ENCODE measurements around the gene CHMP4A. TPM values are rescaled to one million over a fixed set of nuclear protein-coding genes. Genes with fewer than 3 reads are reported as not detected.

CHMP4A gene
- total RNA-seq, 1 donor from 2014 or later = 27.0 TPM

DNA sequence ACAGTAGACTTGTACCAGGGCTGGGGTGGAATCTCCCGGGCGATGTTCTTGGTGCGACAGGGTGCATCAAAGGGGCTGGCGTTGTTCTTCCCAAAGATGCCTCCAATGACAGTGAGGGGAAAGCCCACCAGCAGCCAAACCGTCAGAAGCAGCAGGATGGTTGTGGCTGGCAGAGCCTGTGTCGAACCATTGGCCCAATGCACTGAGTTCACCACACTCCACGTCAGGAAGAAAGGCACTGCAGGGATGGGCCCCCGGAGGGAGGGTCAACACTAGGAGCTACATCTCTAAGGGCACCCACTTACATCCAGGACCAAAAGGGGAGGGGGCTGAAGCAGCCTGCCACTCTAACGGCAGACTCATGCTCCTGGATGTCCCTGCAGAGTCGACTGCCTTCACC lies 22.9 kb downstream of the CHMP4A start:
- no peaks in the 10 kb centered on the region for H3K9me3 ChIP-seq
- peaks cover 8 to 28% of the 10 kb centered on the region in 2 donors for H3K4me1 ChIP-seq
- H3K4me3 ChIP-seq = no peak overlapping the region
- TF ChIP-seq, protein P1, sequence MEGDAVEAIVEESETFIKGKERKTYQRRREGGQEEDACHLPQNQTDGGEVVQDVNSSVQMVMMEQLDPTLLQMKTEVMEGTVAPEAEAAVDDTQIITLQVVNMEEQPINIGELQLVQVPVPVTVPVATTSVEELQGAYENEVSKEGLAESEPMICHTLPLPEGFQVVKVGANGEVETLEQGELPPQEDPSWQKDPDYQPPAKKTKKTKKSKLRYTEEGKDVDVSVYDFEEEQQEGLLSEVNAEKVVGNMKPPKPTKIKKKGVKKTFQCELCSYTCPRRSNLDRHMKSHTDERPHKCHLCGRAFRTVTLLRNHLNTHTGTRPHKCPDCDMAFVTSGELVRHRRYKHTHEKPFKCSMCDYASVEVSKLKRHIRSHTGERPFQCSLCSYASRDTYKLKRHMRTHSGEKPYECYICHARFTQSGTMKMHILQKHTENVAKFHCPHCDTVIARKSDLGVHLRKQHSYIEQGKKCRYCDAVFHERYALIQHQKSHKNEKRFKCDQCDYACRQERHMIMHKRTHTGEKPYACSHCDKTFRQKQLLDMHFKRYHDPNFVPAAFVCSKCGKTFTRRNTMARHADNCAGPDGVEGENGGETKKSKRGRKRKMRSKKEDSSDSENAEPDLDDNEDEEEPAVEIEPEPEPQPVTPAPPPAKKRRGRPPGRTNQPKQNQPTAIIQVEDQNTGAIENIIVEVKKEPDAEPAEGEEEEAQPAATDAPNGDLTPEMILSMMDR (IDR thresholded peaks at IDR 0.05) = no peak
- no peaks in the 10 kb centered on the region for H3K27me3 ChIP-seq
- DNase-seq (ENCODE audit: low spot score in 2 of 2) = no peak
- no peak overlapping the region for H3K27ac ChIP-seq
- intact Hi-C loops (cut with DNase I) = no loop called here
- peaks cover 21 to 26% of the 10 kb centered on the region in 2 donors for H3K36me3 ChIP-seq

DNA sequence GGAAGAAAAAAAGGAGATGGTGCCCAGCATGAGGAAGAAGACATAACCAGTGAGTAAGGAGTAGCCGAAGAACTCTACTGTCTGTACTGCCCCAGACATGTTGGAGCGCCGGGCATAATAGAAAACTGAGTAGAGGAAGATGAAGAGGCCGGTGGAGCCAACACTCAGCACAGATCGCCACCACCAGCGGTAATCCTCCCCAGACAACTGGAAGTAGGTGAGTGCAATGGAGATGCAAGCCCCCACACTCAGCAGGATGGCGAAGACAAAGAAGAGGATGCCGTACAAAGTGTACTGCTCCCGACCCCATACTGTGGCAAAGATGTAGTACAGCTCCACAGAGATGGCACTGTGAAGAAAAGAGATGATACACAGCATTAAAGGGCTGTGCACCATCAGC lies 23.8 kb downstream of the CHMP4A start:
- no peaks in the 10 kb centered on the region for H3K27me3 ChIP-seq
- H3K9me3 ChIP-seq = no peaks in the 10 kb centered on the region
- DNase-seq (ENCODE audit: low spot score in 2 of 2) = no peak
- intact Hi-C loops (cut with DNase I) = loop anchor here (2.0 kb wide), 3 partner anchors 29 to 75 kb away; partner anchors contain the start of genes DCAF11, IRF9, NRL and PSME2
- TF ChIP-seq, protein P1 (IDR thresholded peaks at IDR 0.05) = no peak
- H3K4me1 ChIP-seq = peaks cover 5 to 25% of the 10 kb centered on the region in 2 donors
- peaks cover 23 to 36% of the 10 kb centered on the region in 2 donors for H3K36me3 ChIP-seq
- no peak overlapping the region for H3K4me3 ChIP-seq
- peak overlapping the region in 1 of 2 donors; percentile 17 for H3K27ac ChIP-seq

DNA sequence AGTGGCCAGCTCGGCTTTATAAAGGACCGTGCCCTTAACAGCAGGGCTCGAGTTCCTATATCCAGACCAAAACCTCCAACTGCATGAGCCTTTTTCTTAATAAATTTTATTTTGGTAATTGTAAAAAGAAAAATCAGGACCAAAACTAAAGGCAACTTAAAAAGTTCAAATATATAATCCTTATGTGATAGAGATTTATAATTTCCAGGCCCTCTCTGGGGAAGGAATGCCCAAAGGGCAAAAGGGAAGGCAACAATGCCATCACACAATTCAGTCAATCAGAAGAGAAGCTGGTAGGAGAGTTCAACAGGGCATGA lies 24.3 kb downstream of the CHMP4A start:
- H3K9me3 ChIP-seq = no peaks in the 10 kb centered on the region
- H3K27me3 ChIP-seq = no peaks in the 10 kb centered on the region
- peak overlapping the region in 1 of 2 donors; percentile 17 for H3K27ac ChIP-seq
- peaks cover 1 to 20% of the 10 kb centered on the region in 2 donors for H3K4me1 ChIP-seq
- peak overlapping the region in 1 of 2 donors; percentile 83 for H3K4me3 ChIP-seq
- H3K36me3 ChIP-seq = peaks cover 26 to 40% of the 10 kb centered on the region in 2 donors
- TF ChIP-seq, protein P1 (IDR thresholded peaks at IDR 0.05) = no peak
- no peak for DNase-seq (ENCODE audit: low spot score in 2 of 2)
- intact Hi-C loops (cut with DNase I) = loop anchor here (2.0 kb wide), 3 partner anchors 28 to 74 kb away; partner anchors contain the start of genes DCAF11, IRF9, NRL and PSME2

DNA sequence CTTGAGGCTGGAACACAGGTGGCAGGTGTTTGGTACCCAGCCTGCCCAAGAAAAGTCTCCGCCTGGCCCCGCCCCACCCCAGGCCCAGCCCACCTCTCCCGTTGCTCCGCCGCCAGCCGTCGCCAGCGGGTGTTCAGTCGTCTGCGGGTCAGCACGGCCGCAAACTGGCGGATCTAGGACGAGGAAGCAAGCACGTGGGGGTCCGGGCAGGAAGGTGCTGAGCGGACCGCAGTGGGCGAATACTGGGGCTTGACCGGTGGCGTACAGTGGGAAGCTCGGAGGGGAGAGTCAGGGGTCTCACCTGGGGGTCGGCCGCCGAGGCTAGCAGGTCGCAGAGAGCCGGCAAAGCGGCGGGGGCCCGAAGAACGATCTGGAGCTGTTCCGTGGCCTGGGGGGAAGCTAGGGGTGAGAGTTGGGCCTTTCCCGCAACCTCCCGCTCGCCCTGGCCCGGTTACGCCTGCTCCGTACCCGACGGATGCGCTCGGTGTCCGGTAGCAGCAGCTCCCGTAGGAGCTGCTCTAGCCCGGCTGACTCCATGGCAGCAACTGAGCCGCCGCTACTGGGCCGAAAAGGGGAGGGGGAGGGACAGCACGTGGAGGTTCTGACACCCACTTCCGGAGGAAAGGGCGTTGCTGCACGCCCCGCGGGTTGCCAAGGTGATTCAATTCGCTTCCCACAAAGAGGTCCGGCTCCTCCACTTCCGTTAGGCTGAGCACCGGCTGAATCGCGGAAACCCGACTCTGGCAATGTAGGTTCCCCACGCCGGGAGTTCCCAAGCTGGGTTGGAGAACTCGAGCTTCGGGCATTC lies 24.8 kb downstream of the CHMP4A start, which contains the start of gene IPO4:
Gene IPO4, minus strand, starts transcription at position 566 of the 808 bp plus-strand sequence. Its CDS starts 29 bp downstream, at position 537.
- H3K9me3 ChIP-seq = no peaks in the 10 kb centered on the region
- H3K27ac ChIP-seq = peak within 1 kb of the TSS; percentile 43 to 58
- TF ChIP-seq, protein P1 (IDR thresholded peaks at IDR 0.05) = no peak
- H3K36me3 ChIP-seq = peaks cover 32 to 46% of the 10 kb centered on the region in 2 donors
- peaks cover 0 to 19% of the 10 kb centered on the region in 2 donors for H3K4me1 ChIP-seq
- H3K4me3 ChIP-seq = peak within 1 kb of the TSS; percentile 50 to 83
- intact Hi-C loops (cut with DNase I) = loop anchor here (2.0 kb wide), 3 partner anchors 28 to 74 kb away; partner anchors contain the start of genes DCAF11, IRF9, NRL and PSME2
- no peaks in the 10 kb centered on the region for H3K27me3 ChIP-seq
- peak; percentile 81 to 97 for DNase-seq (ENCODE audit: low spot score in 2 of 2)

DNA sequence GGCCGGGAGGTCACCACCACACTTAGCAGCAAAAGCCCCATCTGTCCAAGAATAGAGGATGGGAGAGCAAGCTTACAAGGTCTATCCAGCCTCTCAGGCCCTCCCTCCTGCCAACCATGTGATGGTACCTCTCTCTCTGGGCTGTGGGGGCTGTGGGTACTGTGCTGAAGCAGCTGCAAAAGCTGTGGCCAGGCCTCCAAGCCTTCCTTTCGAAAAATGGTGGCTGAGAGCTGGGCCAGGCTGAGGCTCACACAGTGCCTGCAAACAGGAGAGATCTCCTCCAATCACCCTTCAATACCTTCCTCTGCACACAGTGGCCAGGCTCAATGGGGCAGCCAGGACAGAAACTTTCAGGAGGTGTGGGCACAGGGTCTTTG lies 25.8 kb downstream of the CHMP4A start:
- Histone ChIP-seq H3K9me3 (no peaks in the 10 kb centered on the region), H3K4me1 (peaks cover 0 to 19% of the 10 kb centered on the region in 2 donors), H3K27me3 (no peaks in the 10 kb centered on the region), H3K27ac (no peak overlapping the region), H3K4me3 (peak overlapping the region in 1 of 2 donors; percentile 83), H3K36me3 (peaks cover 33 to 48% of the 10 kb centered on the region in 2 donors)
- intact Hi-C loops (cut with DNase I) = no loop called here
- no peak for DNase-seq (ENCODE audit: low spot score in 2 of 2)
- TF ChIP-seq, protein P1 (IDR thresholded peaks at IDR 0.05) = no peak
